ENCODE results near the gene COL25A1. TPM values are rescaled to one million over a fixed set of nuclear protein-coding genes. Genes with fewer than 3 reads are reported as not detected.

Gene COL25A1
- total RNA-seq, 2 donors from 2014 or later: 0.05 to 0.14 TPM

DNA sequence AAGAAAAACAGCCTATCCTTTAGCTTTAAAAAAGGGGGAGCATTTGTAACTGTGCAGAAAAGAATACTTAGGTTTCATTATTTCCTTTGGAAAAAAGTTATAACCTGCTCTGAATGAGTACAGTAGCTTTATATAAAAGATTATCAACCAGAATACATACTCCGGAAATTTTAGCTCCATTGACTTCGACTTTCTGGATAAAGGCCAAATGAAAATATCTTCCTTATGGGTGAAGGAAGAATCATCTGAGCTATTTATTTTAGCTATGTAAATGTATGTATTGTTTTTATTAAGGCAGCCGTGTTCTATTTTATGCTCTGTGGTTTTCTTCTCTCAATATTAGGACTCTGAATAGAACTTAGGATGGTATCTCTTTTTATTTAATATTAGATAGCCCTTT, 470.6 kb downstream of the COL25A1 start:
- Mint-ChIP-seq H3K27ac (no peak overlapping the region), H3K4me3 (no peak overlapping the region), H3K4me1 (ENCODE audit: low read depth) (no peaks in the 10 kb centered on the region), H3K9me3 (no peaks in the 10 kb centered on the region), H3K36me3 (ENCODE audit: insufficient read depth in 2 of 2) (no peaks in the 10 kb centered on the region), H3K27me3 (ENCODE audit: low read depth) (peaks cover 6% of the 10 kb centered on the region)
- DNase-seq (no peak), ATAC-seq (replicated peaks in 1 of 2) (no peak)

- ATAC-seq (replicated peaks in 1 of 2): no peak
- Mint-ChIP-seq H3K4me1 (ENCODE audit: low read depth) (no peaks in the 10 kb centered on the region), H3K27me3 (ENCODE audit: low read depth) (peaks cover 6% of the 10 kb centered on the region), H3K27ac (peak overlapping the region; percentile 50), H3K9me3 (no peaks in the 10 kb centered on the region), H3K4me3 (no peak overlapping the region), H3K36me3 (ENCODE audit: insufficient read depth in 2 of 2) (no peaks in the 10 kb centered on the region)
- no peak for DNase-seq
These were observed 471.2 kb downstream of the COL25A1 start for GRCh38 chr4:108831291-108831690.

DNA sequence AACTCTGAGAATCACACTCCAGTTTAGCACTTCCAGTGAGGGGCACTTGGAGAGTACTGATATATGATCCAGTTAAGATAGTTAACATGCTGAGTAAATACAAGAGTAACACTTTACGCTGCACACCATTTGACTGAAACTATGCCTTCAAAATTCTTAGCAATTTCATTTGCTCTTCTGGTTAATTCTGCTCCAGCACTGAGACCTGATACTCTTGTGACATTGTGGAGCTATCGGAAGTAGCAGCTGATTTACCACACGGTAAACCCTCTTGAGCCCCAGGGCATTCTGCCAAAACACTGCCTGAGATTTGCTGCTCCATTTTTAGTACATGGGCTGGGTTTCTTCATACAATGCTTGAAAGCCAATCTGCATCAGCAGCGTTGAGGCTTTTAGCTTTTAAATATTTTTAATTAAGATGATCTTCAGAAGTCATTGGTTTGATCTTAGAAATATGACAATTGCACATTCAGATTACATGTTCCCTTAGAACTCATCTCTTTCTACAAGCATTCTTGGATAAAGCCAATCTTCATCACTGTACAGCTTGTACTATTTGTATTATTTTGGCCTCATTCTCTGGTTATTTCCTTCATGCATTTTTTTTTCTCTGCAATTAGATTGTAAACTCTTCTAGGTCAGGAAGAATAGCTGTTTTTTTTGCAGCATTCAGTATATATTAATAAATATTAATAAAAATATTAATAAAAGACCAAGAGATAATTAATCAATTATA, 471.8 kb downstream of the COL25A1 start:
- Mint-ChIP-seq H3K4me3 (no peak overlapping the region), H3K4me1 (ENCODE audit: low read depth) (no peaks in the 10 kb centered on the region), H3K9me3 (no peaks in the 10 kb centered on the region), H3K36me3 (ENCODE audit: insufficient read depth in 2 of 2) (no peaks in the 10 kb centered on the region), H3K27me3 (ENCODE audit: low read depth) (peaks cover 6% of the 10 kb centered on the region), H3K27ac (no peak overlapping the region)
- ATAC-seq (replicated peaks in 1 of 2) (peak; percentile 71 to 77), DNase-seq (peak; percentile 30 to 37)

DNA sequence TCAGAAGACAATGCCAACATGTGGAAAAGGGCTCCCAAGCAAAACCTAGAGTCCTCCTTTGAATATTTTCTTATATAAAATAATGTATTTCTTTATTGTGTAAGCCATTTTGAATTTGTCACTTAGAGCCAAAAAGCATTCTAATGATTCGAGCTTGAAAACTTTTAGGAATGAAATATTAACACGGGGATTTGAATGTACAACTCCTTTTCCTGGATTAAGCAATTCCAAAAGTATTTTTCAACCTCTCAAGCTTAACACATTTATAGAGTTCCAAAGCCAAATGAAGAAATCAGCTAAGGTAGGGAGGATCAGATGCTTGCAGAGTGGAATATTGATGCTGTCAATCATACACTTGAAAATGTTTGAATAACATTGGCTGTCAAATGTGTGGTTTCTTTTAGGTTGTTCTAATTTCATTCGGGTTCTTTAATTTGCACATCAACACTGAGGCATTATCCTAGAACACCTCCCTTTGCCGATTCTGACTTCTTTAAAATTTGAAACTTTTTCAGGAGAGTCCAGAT, 472.4 kb downstream of the COL25A1 start:
- no peaks in the 10 kb centered on the region for H3K36me3 Mint-ChIP-seq (ENCODE audit: insufficient read depth in 2 of 2)

GRCh38 chr4:108828620-108829019, 473.8 kb downstream of the COL25A1 start:
- no peak for ATAC-seq (replicated peaks in 1 of 2)
- no peak for DNase-seq
- Mint-ChIP-seq H3K4me1 (ENCODE audit: low read depth) (no peaks in the 10 kb centered on the region), H3K4me3 (no peak overlapping the region), H3K36me3 (ENCODE audit: insufficient read depth in 2 of 2) (no peaks in the 10 kb centered on the region), H3K27ac (no peak overlapping the region), H3K9me3 (no peaks in the 10 kb centered on the region), H3K27me3 (ENCODE audit: low read depth) (peaks cover 6% of the 10 kb centered on the region)

More for the DNA sequence above, 472.4 kb downstream of the COL25A1 start:
- H3K27ac Mint-ChIP-seq: no peak overlapping the region
- no peaks in the 10 kb centered on the region for H3K9me3 Mint-ChIP-seq
- no peaks in the 10 kb centered on the region for H3K4me1 Mint-ChIP-seq (ENCODE audit: low read depth)
- ATAC-seq (replicated peaks in 1 of 2): no peak
- no peak overlapping the region for H3K4me3 Mint-ChIP-seq
- H3K27me3 Mint-ChIP-seq (ENCODE audit: low read depth): peaks cover 6% of the 10 kb centered on the region
- no peak for DNase-seq

- no peak overlapping the region for H3K4me3 Mint-ChIP-seq
- H3K27me3 Mint-ChIP-seq (ENCODE audit: low read depth): peaks cover 7% of the 10 kb centered on the region
- no peaks in the 10 kb centered on the region for H3K4me1 Mint-ChIP-seq (ENCODE audit: low read depth)
- no peak for DNase-seq
- no peak for ATAC-seq (replicated peaks in 1 of 2)
- no peaks in the 10 kb centered on the region for H3K36me3 Mint-ChIP-seq (ENCODE audit: insufficient read depth in 2 of 2)
- H3K27ac Mint-ChIP-seq: no peak overlapping the region
- no peaks in the 10 kb centered on the region for H3K9me3 Mint-ChIP-seq
These were observed 476.7 kb downstream of the COL25A1 start for GRCh38 chr4:108825737-108826136.

DNA sequence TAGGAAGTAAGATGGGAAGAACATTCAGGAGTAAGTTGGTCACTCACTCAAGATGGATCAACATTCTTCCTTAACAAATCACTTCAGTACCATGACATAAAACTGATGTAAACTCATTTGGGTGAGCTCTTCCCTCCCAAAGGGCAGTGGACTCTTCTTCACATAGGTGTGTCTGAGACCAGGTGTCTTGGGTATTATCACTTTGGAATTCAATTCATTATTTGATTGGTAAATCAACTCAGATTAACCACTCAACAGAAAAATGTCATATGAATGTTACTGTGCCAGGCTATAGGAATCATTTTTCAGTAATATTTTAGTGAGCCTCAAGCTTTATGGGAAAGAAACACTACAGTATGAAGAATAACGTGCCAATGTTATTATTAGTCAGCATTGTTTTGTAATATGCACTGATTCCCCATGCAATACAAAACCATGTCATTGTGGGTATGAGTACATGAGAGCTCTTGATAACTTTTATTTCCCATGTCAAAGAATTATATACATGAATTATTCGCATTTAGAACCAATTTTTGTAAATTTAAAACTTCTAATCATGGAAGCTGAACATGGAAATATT, 481.0 kb downstream of the COL25A1 start:
- H3K4me1 Mint-ChIP-seq (ENCODE audit: low read depth): no peaks in the 10 kb centered on the region
- DNase-seq (no peak), ATAC-seq (replicated peaks in 1 of 2) (no peak)
- H3K27ac Mint-ChIP-seq: no peak overlapping the region
- peaks cover 20% of the 10 kb centered on the region for H3K27me3 Mint-ChIP-seq (ENCODE audit: low read depth)
- no peaks in the 10 kb centered on the region for H3K36me3 Mint-ChIP-seq (ENCODE audit: insufficient read depth in 2 of 2)
- no peaks in the 10 kb centered on the region for H3K9me3 Mint-ChIP-seq
- no peak overlapping the region for H3K4me3 Mint-ChIP-seq

DNA sequence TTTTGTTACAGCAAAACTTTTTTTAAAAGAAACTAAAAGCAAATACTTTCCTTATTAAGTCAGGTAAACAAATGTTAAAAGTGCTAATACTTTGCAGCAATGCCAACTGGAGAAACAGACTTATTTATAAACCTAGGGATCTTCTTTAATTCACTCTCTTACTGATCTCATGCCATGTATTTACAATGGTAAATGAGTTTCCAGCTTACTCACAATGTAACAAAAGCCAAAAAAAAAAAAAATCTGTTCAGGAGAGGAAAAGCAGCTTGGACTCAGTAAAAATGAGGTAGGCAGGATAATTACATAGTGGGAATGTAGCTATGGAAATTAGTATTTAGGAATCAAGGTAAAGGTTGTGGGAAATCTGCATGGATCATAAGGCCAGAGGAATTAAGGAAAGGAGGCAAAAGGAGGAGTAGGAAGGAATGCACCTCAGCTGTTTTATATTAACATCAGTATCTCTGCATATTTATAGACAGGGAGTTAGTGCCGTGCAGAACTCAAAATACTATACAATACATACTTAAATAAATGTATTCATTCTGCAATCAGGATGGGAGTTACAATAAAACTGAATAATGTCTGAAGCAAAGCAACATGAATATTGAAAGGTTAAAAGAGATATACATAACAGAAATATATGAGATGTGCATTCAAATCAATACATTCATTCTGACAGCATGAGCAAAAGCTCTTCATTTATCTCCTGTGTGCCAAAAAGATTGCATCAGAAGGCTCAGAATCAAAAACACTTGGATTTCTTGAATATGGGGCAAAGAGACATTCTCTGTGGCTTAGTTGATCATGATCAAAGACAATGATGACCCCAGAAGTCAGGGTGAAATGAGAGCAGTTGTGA, 481.7 kb downstream of the COL25A1 start:
- H3K36me3 Mint-ChIP-seq (ENCODE audit: insufficient read depth in 2 of 2): no peaks in the 10 kb centered on the region
- H3K4me1 Mint-ChIP-seq (ENCODE audit: low read depth): no peaks in the 10 kb centered on the region
- H3K27me3 Mint-ChIP-seq (ENCODE audit: low read depth): peaks cover 27% of the 10 kb centered on the region
- no peak overlapping the region for H3K27ac Mint-ChIP-seq
- ATAC-seq (replicated peaks in 1 of 2): no peak
- H3K4me3 Mint-ChIP-seq: no peak overlapping the region
- DNase-seq: no peak
- H3K9me3 Mint-ChIP-seq: no peaks in the 10 kb centered on the region

DNA sequence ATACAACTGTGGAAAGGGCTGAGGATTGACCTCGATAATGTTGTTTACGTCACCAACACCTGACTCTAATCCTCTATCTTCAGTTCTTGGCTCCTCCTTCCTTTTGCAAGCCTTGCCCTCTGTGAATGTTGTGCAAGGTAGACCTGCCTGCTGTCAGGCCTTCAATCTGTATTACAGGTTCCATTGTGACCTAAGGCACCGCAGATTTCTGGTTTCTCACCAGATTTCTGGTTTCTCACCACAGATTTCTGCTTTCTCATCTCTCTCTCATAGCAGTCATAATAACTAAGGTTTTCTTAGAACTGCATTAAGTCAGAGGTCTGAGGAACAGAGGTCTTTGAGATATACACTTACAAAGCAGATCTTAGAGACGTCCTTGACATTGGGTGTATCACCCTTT, 488.1 kb downstream of the COL25A1 start:
- peak; percentile 16 to 19 for DNase-seq

DNA sequence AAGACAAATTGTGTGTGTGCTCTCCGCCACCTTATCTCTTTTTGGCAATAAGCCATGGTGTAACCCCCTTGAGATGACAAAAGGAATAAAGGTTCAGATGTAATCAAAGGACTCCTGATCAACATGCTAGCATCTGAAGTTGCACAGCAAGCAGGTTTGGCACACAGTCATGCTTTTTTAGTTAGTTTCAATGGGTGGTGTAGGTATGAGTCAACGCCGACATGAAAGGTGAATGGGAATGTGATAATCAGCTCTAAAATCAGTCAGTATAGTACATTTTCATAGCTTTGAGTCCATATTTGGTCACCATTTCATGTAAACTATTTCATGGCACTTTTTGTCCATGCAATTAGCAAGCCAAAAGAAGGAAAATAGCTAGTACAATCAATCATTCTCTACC, 489.2 kb downstream of the COL25A1 start:
- H3K4me3 Mint-ChIP-seq: no peak overlapping the region
- H3K27ac Mint-ChIP-seq: no peak overlapping the region
- H3K36me3 Mint-ChIP-seq (ENCODE audit: insufficient read depth in 2 of 2): no peaks in the 10 kb centered on the region
- ATAC-seq (replicated peaks in 1 of 2) (peak; percentile 70 to 80), DNase-seq (peak in 1 of 2 donors; percentile 4)
- no peaks in the 10 kb centered on the region for H3K9me3 Mint-ChIP-seq
- H3K27me3 Mint-ChIP-seq (ENCODE audit: low read depth): peaks cover 43% of the 10 kb centered on the region
- H3K4me1 Mint-ChIP-seq (ENCODE audit: low read depth): peaks cover 12% of the 10 kb centered on the region

More for the DNA sequence above, 488.1 kb downstream of the COL25A1 start:
- ATAC-seq (replicated peaks in 1 of 2): peak; percentile 75 to 79
- Mint-ChIP-seq H3K4me3 (no peak overlapping the region), H3K4me1 (ENCODE audit: low read depth) (peaks cover 12% of the 10 kb centered on the region), H3K27ac (peak overlapping the region; percentile 74), H3K27me3 (ENCODE audit: low read depth) (peaks cover 43% of the 10 kb centered on the region), H3K9me3 (no peaks in the 10 kb centered on the region), H3K36me3 (ENCODE audit: insufficient read depth in 2 of 2) (no peaks in the 10 kb centered on the region)

DNA sequence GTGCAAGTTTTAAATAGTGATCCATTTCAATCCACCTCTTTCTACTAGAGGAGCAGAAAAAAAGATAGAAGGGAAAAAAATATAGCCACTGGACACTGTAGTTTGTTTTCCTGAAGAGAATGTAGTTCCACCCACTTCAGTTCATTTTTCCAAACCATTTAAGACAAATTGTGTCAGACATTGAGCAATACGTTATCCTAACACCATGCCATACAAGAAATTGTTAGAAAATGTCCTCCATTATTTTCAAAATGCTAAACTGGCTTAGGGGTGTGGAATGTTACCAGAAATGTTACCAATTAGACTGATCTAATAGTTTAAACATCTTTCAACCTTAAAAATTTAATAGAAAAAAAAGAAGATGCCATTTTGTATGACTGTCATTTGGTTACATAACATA, 491.0 kb downstream of the COL25A1 start:
- no peak for ATAC-seq (replicated peaks in 1 of 2)
- no peak for DNase-seq
- H3K36me3 Mint-ChIP-seq (ENCODE audit: insufficient read depth in 2 of 2): peaks cover 0 to 2% of the 10 kb centered on the region in 2 donors
- peaks cover 12% of the 10 kb centered on the region for H3K4me1 Mint-ChIP-seq (ENCODE audit: low read depth)
- peaks cover 46% of the 10 kb centered on the region for H3K27me3 Mint-ChIP-seq (ENCODE audit: low read depth)
- no peak overlapping the region for H3K27ac Mint-ChIP-seq
- H3K4me3 Mint-ChIP-seq: no peak overlapping the region
- no peaks in the 10 kb centered on the region for H3K9me3 Mint-ChIP-seq

DNA sequence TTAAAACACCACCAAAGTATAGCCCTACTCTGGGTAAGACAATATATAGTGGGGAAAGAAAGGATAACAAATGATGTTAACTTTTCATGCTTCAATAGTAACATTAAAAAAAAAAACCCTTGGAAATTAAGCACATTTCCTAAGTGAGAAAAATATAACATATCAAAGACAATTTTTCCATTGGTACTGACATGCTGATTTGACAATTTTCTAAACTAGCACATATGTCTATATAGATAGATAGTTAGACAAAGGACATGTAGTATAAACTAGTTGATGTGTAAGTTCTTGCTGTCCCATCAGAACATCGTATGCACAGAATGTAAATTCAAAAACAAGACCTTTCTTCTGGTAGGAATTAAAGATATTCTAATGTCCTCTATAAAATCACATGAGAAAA, 492.4 kb downstream of the COL25A1 start:
- peaks cover 12% of the 10 kb centered on the region for H3K4me1 Mint-ChIP-seq (ENCODE audit: low read depth)
- no peak overlapping the region for H3K4me3 Mint-ChIP-seq
- ATAC-seq (replicated peaks in 1 of 2) (no peak), DNase-seq (no peak)
- H3K9me3 Mint-ChIP-seq: no peaks in the 10 kb centered on the region
- H3K27me3 Mint-ChIP-seq (ENCODE audit: low read depth): peaks cover 34% of the 10 kb centered on the region
- H3K27ac Mint-ChIP-seq: no peak overlapping the region
- peaks cover 0 to 2% of the 10 kb centered on the region in 2 donors for H3K36me3 Mint-ChIP-seq (ENCODE audit: insufficient read depth in 2 of 2)
